DLD1 (cell line): Measurements from ENCODE around the gene GPR156.
"Not testable (repeated sequence)": the region's sequence is repeated elsewhere in the genome, so short reads cannot be mapped to it uniquely, and the experiment has no call there.

Experiments used
- in situ Hi-C: cut with HindIII; loops from 2 replicates; pipeline ENCODE4 v1.10.0; 2017; ENCODE audit warnings: low sequenced_read_pairs

GPR156 gene

DNA sequence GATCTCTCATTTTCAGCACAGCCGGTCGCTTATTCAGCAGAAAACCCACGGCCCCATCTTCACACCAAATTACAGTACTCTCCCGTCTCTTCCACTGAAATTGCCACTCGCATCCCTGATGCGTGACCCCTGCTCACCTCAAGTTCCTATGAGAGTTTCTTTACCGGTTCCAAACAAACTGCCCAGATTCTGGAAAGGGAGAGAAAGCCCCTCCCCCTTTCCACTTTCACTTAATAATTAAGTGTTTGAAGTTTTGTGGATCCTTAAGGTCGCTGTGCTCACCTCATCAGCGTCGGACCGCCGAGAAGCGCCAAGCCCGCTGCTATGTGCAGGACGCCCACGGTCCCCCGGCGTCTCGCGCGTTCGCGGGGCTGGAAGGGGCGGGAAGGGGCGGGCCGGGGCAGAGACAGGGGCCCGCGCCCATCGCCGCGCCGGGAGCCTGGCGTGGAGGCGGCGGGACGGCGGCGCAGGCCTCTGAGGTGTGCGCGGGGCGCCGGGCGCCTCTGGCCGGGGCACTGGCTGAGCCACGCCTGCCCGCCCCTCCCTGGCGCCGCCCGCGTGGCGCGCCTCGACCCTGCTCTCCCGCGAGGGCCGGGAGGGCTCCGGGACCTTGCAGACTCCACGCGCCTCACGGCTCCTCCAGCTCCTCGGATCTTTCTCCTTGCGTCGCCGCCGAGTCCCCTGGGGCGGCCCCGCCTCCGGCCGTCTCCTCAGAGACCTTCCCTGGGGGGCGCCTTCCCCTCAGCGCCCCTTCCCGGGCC, at the start of gene GPR156:
TSS of gene GPR156 (minus strand) at position 476 of the 761 bp plus-strand sequence. CDS start 41,124 bp downstream, outside the sequence.
- in situ Hi-C loops, result no loop called here

DNA sequence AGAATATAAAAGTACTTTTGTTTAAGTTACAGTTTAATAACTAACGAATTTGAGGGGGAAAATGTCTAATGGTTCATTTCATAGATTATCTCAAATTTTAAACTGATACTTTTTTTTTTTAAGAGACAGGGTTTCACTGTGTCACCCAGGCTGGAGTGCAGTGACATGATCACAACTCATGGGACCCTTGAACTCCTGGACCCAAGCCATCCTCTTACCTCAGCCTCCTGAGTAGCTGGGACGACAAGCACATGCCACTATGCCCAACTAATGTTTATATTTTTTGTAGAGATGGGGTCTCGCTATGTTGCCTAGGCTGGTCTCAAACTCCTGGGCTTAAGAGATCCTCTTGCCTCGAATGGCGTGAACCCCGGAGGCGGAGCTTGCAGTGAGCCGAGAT, 47.6 kb upstream of the GPR156 start:
- in situ Hi-C loops, result no loop called here

DNA sequence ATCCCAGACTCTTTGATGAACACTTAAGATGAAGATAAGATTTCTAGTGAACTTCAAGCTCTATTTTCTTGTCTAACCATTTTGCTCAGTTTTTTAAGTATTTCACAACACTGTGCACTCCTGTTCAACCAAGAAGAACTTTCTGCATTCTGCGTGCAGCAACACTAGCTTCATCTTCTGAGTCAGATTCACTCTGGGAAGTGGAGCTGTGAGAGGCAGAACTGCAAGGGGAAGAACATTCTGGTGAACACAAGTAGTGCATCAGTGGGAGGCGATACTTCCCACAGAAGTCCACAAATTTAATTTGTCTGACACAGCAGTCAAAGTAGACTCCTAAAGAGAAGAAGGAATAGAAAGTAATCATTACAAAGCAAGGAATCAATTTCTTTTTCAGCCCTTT, 46.1 kb upstream of the GPR156 start:
- in situ Hi-C loops, result no loop called here

GRCh38 chr3:120326784-120327183, 41.8 kb upstream of the GPR156 start:
- in situ Hi-C loops, result no loop called here

GRCh38 chr3:120324190-120324589, 39.2 kb upstream of the GPR156 start:
- in situ Hi-C loops, result no loop called here

- in situ Hi-C loops, result not testable (repeated sequence)
These were observed 38.7 kb upstream of the GPR156 start for GRCh38 chr3:120323761-120324160.

DNA sequence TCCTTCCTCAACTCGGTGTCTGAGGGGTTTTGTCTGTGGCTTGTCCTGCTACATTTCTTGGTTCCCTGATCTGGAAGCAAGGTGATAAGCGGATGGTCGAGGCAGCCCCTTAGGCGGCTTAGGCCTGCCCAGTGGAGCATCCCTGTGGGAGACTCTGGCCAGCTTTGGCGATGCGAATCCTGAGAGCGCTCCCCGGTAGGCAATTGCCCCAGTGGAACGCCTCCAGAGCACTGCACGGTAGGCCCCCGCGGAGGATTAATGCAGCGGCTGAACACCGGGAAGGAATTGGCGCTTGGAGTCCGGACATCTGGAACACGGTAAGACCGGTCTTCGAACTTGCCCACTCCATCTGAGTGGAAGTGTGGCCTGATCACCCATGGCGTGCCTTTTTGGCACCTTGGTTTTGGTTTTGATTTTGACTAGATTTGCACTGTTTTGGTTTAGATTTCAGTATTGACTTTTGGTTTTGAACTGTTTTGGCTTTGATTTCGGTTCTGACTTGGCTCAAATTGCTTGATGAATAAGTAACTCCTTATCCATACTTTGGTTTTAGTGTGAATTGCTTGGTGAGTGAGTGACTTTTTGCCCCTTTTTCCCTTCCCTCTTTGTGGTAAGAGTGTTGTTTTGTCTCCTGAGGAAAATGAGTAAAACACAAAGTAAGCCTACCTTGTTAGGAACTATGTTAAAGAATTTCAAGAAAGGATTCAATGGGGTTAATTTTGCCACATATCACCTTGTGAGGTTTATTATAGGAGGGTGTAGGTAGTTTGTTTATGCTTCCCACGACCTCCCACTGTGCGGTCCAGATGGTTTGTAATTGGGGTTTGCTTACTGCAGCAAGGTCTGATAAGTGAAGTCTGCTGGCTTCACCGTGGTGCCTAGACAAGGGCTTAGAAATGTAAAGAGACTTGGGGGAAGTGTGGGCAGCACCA, 27.1 kb upstream of the GPR156 start:
- in situ Hi-C loops, result no loop called here

DNA sequence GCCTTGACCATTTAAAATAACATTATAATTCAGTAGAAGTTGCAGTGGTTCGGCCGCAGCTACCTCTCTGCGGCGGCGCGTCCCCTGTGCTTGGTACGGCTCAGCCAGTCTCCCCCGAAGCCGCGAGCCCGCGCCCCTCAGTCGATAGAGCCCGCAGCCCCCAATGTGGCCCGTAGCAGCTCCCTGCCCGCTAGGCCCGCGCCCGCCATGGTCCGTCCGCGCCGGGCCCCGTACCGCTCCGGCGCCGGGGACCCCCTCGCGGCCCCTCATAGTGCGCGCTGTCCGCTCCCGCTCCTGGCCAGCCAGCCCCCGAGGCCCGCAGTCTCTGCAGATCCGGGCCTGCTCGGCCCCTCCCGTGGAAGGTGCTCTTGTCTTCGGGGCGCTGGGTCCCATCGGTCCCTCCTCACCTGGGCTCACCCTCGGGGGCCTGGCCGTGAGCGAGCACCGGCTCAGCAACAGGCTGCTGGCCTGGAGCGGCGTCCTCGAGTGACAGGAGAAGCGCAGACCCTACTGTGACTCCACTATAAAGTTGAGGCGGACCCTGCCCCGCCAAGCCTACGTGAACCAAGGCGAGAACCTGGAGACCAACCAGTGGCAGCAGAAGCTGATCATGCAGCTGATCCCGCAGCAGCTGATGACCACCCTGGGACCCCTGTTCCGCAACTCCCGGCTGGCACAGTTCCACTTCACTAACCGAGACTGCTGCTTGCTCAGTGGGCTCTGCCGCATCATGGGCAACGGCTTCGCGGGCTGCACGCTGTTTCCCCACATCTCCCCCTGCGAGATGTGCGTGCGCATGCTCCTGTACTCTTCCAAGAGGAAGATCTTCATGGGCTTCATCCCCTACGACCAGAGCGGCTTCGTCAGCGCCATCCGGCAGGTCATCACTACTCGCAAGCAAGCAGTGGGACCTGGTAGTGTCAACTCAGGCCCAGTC, 21.8 kb upstream of the GPR156 start:
- in situ Hi-C loops, result no loop called here

DNA sequence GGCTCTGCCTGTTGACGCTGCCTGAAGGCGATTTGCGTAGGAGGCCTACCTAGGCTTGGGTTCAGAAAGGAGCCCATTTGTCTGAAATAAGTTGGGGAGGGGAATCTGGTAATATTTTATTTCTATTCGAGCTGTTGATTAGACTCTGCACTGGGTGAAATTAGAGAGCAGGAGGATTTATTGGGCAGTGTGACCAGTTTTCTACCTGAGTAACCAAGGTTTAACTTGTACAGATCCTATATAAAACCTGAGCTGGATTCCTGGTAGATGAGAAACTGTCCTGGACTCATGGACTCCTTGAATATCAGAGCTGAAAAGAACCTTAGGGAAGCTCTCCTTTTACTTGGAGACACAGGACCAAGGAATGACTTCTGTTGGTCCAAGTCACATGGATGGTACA, 19.6 kb upstream of the GPR156 start:
- in situ Hi-C loops, result no loop called here

DNA sequence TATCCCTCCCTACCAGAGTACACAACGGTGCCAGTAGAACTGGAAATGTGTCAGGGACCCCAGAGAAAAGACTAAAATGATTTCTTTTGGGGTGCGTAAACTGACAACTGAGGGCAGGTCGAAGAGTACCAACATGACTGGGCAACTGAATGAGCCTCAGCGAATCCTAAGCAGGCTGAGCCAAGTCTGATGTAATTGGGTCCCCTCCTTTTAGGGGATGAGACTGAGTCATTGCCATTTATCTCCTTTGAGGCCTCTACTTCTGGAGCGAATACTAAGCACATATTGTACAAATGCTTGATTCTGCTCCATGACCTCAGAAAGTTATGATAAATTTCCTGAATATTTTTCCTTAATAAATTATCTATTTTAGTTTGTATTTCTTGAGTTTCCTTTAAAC, 17.3 kb upstream of the GPR156 start:
- in situ Hi-C loops, result no loop called here

DNA sequence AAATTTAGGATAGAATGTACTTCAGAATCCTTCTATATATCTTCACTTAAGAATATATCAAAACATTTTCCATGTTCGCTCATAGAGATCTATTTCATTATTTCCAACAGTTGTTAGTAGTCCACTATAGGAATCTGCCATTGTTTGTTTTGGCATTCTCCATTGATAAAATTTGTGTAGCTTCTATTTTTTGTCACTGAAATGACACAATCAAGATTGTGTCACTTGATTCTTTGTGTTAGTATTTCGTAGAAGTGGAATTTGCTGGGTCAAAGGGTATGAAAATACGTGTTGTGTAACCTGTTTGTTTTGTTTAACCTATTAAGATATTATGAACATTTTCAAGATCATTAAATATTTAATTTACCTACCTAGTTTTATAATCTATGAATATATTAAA, 15.9 kb upstream of the GPR156 start:
- in situ Hi-C loops, result no loop called here

DNA sequence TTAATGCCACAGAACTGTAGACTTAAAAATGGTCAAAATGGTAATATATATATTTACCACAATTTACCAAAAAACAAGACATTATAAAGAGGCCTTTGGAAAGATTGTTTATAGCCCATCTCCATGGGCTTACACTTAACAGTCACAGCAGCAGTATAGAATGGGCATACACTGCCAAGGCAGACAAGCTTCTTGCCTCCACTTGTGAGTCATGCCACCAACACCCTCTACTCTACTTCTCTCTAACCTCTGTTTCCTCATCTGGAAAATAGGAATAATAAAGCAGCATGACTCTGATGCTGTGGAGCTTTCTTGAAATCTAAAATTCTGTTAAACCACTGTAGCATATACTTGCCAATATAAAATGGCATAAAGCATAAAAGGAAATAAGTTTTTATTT, 14.4 kb upstream of the GPR156 start:
- in situ Hi-C loops, result no loop called here

GRCh38 chr3:120298996-120299395, 14.0 kb upstream of the GPR156 start:
- in situ Hi-C loops, result no loop called here

- in situ Hi-C loops, result not testable (repeated sequence)
These were observed 6.5 kb upstream of the GPR156 start for GRCh38 chr3:120291552-120291951.

DNA sequence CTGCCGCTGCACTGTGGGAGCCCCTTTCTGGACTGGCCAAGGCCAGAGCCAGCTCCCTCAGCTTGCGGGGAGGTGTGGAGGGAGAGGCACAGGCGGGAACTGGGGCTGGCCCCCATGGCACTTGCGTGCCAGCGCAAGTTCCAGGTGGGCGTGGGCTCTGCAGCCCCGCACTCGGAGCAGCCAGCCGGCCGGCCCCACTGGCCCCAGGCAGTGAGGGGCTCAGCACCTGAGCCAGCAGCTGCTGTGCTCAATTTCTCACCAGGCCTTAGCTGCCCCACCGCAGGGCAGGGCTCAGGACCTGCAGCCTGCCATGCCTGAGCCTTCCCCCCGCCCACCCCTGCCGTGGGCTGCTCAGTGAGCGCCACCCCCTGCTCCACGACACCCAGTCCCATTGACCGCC, 4.6 kb upstream of the GPR156 start:
- in situ Hi-C loops, result no loop called here

GRCh38 chr3:120286465-120286864, 1.4 kb upstream of the GPR156 start:
- in situ Hi-C loops, result no loop called here

- in situ Hi-C loops, result no loop called here
These were observed 453 bp upstream of the GPR156 start for GRCh38 chr3:120285508-120285841.

- in situ Hi-C loops, result no loop called here
These were observed 3.8 kb downstream of the GPR156 start for GRCh38 chr3:120281261-120281660.

- in situ Hi-C loops, result no loop called here
These were observed 4.5 kb downstream of the GPR156 start for GRCh38 chr3:120280566-120280965.

GRCh38 chr3:120280026-120280425, 5.0 kb downstream of the GPR156 start:
- in situ Hi-C loops, result no loop called here

GRCh38 chr3:120276767-120277166, 8.3 kb downstream of the GPR156 start:
- in situ Hi-C loops, result no loop called here
